Loucy (cell line): ENCODE data around the gene ZSWIM1.

Source experiments
- H2AFZ ChIP-seq: fragments of 200-600 bp; sonication (generic); 2 replicates; pipeline ENCODE4 v1.6.0; 2016; ENCODE audit warnings: antibody characterized with exemption, mild to moderate bottlenecking, low read length, moderate library complexity
- H3F3A ChIP-seq: fragments of 200-600 bp; 2 replicates; pipeline ENCODE4 v1.6.0; 2016; ENCODE audit warnings: antibody characterized with exemption, low read depth, mild to moderate bottlenecking
- H3K27me3 ChIP-seq: fragments of 200-600 bp; sonication (generic); 2 replicates; pipeline ENCODE4 v1.6.1; 2014; ENCODE audit warnings: low read length, mild to moderate bottlenecking; ENCODE audit not compliant: insufficient read depth, poor library complexity, severe bottlenecking
- H3K36me3 ChIP-seq: fragments of 200-600 bp; sonication (generic); 2 replicates; pipeline ENCODE4 v1.6.1; 2016; ENCODE audit warnings: low read length; ENCODE audit not compliant: insufficient read depth
- H3K4me1 ChIP-seq: fragments of 200-600 bp; sonication (generic); 2 replicates; pipeline ENCODE4 v1.5.1; 2014; ENCODE audit warnings: low read length, mild to moderate bottlenecking; ENCODE audit not compliant: insufficient read depth, poor library complexity, severe bottlenecking
- H3K4me2 ChIP-seq: fragments of 200-600 bp; sonication (generic); 2 replicates; pipeline ENCODE4 v1.6.0; 2014; ENCODE audit warnings: antibody characterized with exemption, low read length, low read depth, mild to moderate bottlenecking; ENCODE audit not compliant: poor library complexity, severe bottlenecking
- H3K4me3 ChIP-seq: fragments of 200-600 bp; sonication (generic); 2 replicates; pipeline ENCODE4 v1.5.1; 2014; ENCODE audit warnings: low read length, mild to moderate bottlenecking, mixed read lengths; ENCODE audit not compliant: poor library complexity, severe bottlenecking
- H3K79me2 ChIP-seq: fragments of 200-600 bp; sonication (generic); 2 replicates; pipeline ENCODE4 v1.6.1; 2014; ENCODE audit warnings: low read length; ENCODE audit not compliant: insufficient read depth
- H3K9ac ChIP-seq: fragments of 200-600 bp; sonication (generic); 2 replicates; pipeline ENCODE4 v1.6.0; 2014; ENCODE audit warnings: mild to moderate bottlenecking, low read depth, low read length, moderate library complexity; ENCODE audit not compliant: poor library complexity, severe bottlenecking
- H3K9me2 ChIP-seq: fragments of 200-600 bp; sonication (generic); replicated peaks from 2 replicates; pipeline ENCODE4 v1.6.1; 2016; ENCODE audit warnings: low read depth, low read length, mixed read lengths
- H3K9me3 ChIP-seq: fragments of 200-600 bp; sonication (generic); 2 replicates; pipeline ENCODE4 v1.6.1; 2014; ENCODE audit warnings: mild to moderate bottlenecking, antibody characterized with exemption, low read length, low read depth; ENCODE audit not compliant: insufficient read depth
- H4K20me1 ChIP-seq: fragments of 200-600 bp; sonication (generic); 2 replicates; pipeline ENCODE4 v1.6.0; 2014; ENCODE audit warnings: antibody characterized with exemption, low read length, mild to moderate bottlenecking; ENCODE audit not compliant: insufficient read depth, poor library complexity, severe bottlenecking
- CTCF ChIP-seq: fragments of 200-600 bp; sonication (generic); conservative IDR thresholded peaks from 2 replicates; pipeline ENCODE4 v1.5.1; 2014; ENCODE audit warnings: mild to moderate bottlenecking, antibody characterized with exemption, low read length
- EZH2phosphoT487 ChIP-seq: fragments of 200-600 bp; IDR thresholded peaks from 2 replicates; pipeline ENCODE4 v1.6.1; 2018; ENCODE audit warnings: antibody characterized with exemption, mild to moderate bottlenecking, moderate library complexity, borderline replicate concordance

ZSWIM1 gene

DNA sequence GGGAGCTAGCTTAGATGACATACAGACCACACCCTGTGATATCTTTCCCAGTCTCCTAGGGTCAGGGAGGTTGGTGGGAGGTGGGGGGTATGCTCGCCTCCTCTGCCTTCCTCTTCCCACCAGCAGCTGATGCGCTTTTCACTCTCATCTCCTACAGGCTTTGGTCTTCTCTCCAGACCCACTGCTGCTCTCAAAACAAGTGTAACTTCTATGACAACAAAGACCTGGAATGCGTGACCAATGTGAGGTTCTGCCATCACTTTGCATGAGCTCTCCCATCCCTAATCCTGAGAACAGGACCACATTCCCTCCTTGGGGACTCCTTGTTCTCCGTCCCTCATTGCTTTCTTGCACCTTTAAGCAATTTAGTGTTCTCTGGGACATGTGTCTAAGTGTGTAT, 12.8 kb downstream of the ZSWIM1 start:
- Histone ChIP-seq H3K4me1 (peaks cover 15% of the 10 kb centered on the region), H3K36me3 (no peaks in the 10 kb centered on the region), H3K79me2 (0 out of 2 replicates have a peak, but pooled peaks cover 4% of the 10 kb centered on the region), H4K20me1 (no peaks in the 10 kb centered on the region), H3K4me3 (no peak overlapping the region), H3K27me3 (no peaks in the 10 kb centered on the region), H3F3A (no peaks in the 10 kb centered on the region), H3K9me3 (no peaks in the 10 kb centered on the region), H3K4me2 (no peak overlapping the region), H2AFZ (no peak overlapping the region), H3K9ac (no peak overlapping the region), H3K9me2 (no peaks in the 10 kb centered on the region)
- TF ChIP-seq EZH2phosphoT487 = no peak
- TF ChIP-seq CTCF = no peak

GRCh38 chr20:45894797-45895196, 13.8 kb downstream of the ZSWIM1 start:
- Histone ChIP-seq H3K4me2 (no peak overlapping the region), H3K9ac (no peak overlapping the region), H3K9me2 (no peaks in the 10 kb centered on the region), H2AFZ (no peak overlapping the region), H3F3A (no peaks in the 10 kb centered on the region), H3K27me3 (no peaks in the 10 kb centered on the region), H4K20me1 (no peaks in the 10 kb centered on the region), H3K9me3 (no peaks in the 10 kb centered on the region), H3K79me2 (0 out of 2 replicates have a peak, but pooled peaks cover 4% of the 10 kb centered on the region), H3K4me3 (no peak overlapping the region), H3K4me1 (peaks cover 15% of the 10 kb centered on the region), H3K36me3 (no peaks in the 10 kb centered on the region)
- TF ChIP-seq CTCF (no peak), EZH2phosphoT487 (no peak)

DNA sequence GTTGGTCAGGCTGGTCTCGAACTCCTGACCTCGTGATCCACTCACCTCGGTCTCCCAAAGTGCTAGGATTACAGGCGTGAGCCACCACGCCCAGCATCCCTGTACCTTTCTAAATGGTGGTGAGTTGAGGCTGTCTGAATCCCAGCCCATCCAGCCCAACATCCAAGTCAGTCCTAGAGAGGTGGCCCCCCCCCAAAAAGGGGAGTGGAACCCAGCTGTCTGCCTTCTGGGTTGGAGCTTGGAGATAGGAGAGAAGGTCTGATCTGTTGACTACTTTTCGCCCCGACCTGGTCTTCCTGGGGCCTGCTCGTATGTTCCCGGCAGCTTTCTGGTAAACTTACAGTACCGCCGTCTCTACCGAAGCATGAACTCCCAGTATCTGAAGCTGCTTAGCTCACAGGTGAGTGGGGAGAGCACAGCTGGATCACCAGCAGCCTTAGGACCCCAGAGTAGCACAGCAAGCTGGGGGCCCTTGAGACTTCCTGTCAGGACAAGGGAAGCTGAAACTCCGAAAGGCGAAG, 15.7 kb downstream of the ZSWIM1 start:
- Histone ChIP-seq H3K36me3 (no peaks in the 10 kb centered on the region), H3K4me1 (peaks cover 11% of the 10 kb centered on the region), H3K4me2 (no peak overlapping the region), H3K4me3 (no peak overlapping the region), H3K9ac (no peak overlapping the region), H4K20me1 (no peaks in the 10 kb centered on the region), H3F3A (no peaks in the 10 kb centered on the region), H2AFZ (no peak overlapping the region), H3K9me2 (no peaks in the 10 kb centered on the region), H3K9me3 (no peaks in the 10 kb centered on the region), H3K27me3 (no peaks in the 10 kb centered on the region), H3K79me2 (no peaks in the 10 kb centered on the region)
- TF ChIP-seq EZH2phosphoT487 (no peak), CTCF (no peak)
